GM21576 (cell line): Measurements from ENCODE around the gene DMRT3.

Experiments used
- ATAC-seq: cut with Tn5 transposase; IDR thresholded peaks from one replicate; pipeline ENCODE4 v1.9.1; 2021; ENCODE audit warnings: mild to moderate bottlenecking, moderate library complexity; ENCODE audit not compliant: unreplicated experiment

The DMRT3 gene, protein sequence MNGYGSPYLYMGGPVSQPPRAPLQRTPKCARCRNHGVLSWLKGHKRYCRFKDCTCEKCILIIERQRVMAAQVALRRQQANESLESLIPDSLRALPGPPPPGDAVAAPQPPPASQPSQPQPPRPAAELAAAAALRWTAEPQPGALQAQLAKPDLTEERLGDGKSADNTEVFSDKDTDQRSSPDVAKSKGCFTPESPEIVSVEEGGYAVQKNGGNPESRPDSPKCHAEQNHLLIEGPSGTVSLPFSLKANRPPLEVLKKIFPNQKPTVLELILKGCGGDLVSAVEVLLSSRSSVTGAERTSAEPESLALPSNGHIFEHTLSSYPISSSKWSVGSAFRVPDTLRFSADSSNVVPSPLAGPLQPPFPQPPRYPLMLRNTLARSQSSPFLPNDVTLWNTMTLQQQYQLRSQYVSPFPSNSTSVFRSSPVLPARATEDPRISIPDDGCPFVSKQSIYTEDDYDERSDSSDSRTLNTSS

DNA sequence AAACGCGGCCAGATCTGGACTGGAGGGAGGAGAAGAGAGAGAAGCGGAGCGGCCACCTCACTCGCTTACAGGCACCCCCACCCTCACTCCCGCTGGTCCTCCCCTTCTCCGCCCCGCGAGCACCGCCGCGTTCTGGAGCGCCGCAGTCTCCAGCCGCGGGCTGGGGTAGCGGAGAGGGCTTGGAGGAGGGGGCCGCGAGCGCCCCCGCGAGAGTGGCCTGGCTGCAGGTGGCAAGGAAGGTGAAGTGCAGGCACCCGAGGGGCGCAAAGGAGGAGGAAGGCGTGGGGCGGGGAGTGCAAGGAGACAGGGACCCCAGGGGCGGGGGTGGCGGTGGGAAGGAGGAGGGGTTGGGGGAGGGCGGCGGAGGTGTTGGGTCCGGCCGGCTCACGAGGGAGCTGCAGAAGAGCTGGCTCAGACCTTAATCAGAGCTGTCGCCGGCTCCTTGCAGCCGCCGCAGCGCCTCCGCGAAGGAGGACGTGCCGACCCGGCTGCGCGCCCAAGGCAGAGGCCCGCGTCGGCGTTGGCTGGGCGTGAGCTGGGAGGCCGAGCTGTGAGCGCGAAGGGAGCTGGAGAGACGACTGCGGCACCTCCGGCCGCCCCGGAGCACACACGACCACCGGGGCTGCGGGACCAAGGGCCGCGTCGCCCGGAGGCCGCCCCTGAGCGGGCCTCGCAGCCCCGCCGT, at the start of gene DMRT3:
Gene DMRT3 (plus strand): TSS at position 398 of the 685 bp plus-strand sequence. CDS start 347 bp downstream, outside the sequence.
- no peak for ATAC-seq

- ATAC-seq, result no peak
Observed at GRCh38 chr9:926976-927375, 49.5 kb upstream of the DMRT3 start.

DNA sequence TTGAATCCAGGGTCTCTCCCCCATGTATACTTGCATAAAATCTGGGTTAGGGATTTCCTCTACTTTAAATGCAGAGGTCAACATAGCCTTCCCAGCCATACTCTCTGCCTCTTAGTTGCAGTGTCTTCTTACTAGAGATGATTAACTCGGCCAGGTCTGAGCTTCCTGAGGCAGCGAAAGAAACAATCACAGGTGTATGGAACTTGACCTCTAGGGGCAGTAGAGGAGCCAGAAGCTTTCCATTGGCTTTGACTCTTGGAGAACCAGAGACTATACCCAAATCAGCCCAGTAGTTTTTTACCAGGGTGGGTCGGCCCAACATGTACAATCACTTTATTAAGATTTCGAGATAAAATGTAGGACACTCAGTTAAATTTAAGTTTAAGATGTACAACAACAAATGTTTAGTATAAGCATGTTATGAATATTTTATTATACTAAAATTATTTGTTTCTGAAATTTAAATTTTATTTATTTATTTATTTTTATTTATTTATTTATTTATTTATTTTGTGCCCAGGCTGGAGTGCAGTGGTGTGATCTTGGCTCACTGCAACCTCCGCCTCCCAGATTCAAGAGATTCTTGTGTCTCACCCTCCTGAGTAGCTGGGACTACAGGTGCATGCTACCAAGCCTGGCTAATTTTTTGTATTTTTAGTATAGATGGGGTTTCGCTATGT, 48.0 kb upstream of the DMRT3 start:
- no peak for ATAC-seq

GRCh38 chr9:929719-930118, 46.7 kb upstream of the DMRT3 start:
- ATAC-seq, result no peak

DNA sequence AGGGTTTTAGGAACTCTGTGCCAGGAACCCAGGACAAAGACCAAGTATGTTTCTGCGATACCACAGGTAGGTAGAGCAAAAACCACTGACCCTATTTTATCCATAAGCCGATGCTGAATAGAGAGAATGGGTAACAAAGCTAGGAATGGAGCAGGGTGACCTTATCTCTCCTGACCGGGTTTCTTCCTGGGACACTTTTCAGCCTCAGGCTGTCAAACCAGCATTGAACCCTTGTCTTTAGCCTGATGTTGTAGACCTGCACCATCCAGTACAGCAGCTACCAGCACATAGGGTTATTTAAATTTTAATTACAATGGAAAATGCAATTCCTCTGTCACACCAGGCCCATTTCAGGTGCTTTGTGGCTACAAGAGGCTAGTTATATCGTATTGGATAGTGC, 43.1 kb upstream of the DMRT3 start:
- ATAC-seq, result no peak

- no peak for ATAC-seq
Observed at GRCh38 chr9:935348-935965, 41.0 kb upstream of the DMRT3 start.

- ATAC-seq, result no peak
Observed at GRCh38 chr9:942805-943580, 33.5 kb upstream of the DMRT3 start.

DNA sequence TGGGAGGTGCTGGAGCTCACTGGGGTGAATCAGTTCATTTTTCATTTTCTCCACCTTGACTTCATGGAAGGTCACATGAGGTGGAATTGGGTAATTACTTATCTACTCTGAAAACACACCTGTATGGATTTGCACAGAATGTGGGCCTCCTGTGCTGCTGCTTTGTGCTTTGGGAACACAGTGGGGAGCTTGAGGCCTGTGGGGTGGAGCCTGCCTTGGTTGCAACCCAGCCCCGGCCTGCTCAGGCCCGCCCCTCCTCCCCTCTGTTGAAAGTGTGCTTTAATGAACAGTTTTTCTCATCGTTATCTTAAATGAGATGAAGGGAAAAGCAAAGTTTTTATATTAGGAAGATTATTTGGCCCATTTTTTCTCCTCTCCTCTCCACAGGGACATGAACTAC, 28.5 kb upstream of the DMRT3 start:
- no peak for ATAC-seq

DNA sequence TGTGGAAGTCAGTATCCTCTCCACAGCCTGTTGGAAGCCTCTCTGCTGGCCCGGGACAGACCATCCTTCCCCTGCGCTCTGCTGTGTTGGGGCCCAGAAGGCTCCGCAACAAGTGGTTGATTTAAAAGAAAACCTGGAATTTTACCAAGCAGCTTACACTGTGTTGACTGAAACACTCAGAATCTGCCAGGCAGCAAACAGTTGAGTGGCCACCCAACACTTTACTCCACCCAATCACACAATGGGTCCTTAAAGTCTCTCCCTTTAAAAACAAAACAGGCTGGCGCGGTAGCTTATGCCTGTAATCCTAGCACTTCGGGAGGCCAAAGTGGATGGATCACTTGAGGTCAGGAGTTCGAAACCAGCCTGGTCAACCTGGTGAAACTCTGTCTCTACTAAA, 28.0 kb upstream of the DMRT3 start:
- no peak for ATAC-seq

GRCh38 chr9:950139-950538, 26.3 kb upstream of the DMRT3 start:
- no peak for ATAC-seq

- no peak for ATAC-seq
Observed at GRCh38 chr9:952546-952945, 23.9 kb upstream of the DMRT3 start.

GRCh38 chr9:959105-959504, 17.4 kb upstream of the DMRT3 start:
- ATAC-seq, result no peak

GRCh38 chr9:959914-960313, 16.5 kb upstream of the DMRT3 start:
- no peak for ATAC-seq

- no peak for ATAC-seq
Observed at GRCh38 chr9:962023-962422, 14.4 kb upstream of the DMRT3 start.

DNA sequence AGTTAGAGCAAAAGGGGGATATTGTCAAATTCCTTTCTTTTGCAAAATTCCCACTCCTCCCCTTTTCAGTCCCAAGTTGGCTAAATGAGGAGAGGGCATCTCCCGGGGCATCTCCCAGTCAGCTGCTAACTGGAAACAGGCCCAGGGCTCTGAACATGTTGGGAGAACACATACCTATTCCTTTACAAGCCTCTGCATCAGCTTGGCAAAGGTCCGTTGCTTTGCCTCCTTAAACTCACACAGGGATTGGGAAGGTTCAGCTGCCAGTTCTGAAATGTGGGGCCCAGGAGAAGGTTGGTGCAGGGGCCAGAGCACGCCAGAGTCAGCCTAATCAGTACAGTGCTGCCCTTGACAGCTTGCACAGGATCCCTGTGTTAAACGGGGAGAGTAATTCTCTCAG, 11.0 kb upstream of the DMRT3 start:
- no peak for ATAC-seq

DNA sequence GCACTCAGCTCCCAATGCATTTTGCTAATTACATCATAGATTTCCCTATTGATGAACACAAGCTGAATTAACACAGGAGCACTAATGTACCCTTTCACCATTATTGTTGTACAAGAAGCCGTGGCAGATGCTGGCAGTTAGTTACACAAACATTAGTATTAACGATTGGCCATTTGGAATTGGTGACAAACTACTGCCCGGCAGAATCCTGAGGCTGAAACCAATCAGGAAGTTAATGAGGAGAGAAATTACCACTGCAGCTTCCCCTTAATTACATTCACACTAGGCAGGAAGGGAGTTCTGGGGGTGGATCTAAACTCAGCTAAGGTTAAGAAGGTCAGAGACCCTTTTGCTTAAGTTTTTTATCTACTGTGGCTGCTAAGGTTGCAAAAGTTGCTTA, 9.6 kb upstream of the DMRT3 start:
- no peak for ATAC-seq

GRCh38 chr9:967436-967835, 9.0 kb upstream of the DMRT3 start:
- no peak for ATAC-seq

DNA sequence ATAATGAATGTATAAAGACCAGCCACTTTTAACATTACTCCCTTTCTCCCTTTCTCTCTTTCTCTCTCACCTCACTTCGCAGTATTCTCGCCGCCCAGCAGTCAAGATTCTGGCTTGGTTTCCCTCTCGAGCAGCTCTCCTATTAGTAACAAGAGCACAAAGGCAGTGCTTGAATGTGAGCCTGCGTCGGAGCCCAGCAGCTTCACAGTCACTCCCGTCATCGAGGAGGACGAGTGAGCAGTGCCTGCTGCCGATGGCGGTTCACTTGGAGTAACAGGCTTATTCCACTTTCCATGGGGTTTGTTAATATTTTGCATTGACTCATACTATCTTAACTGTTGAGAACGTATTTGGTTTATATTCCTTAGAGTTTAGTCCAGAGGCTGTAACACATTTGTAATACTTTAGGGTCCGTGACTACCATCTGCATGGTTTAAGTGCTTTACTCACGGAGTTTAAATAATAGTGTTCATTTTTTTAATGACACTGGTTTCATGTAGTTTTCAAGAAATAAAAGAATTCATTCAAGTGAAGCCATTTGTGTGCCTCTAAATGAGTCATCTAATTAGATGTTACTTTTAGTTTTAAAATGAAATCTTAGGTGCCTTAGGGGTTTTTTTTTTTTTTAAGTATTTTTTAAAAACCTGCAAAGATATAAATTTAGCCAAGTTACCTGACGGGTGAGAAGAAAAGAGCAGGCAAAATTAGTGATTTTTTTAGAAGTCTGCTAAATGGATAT, 8.4 kb upstream of the DMRT3 start:
- ATAC-seq, result no peak

GRCh38 chr9:969310-970150, 6.9 kb upstream of the DMRT3 start:
- ATAC-seq, result no peak
